ENCODE results near the gene PPME1.

PPME1 gene

DNA sequence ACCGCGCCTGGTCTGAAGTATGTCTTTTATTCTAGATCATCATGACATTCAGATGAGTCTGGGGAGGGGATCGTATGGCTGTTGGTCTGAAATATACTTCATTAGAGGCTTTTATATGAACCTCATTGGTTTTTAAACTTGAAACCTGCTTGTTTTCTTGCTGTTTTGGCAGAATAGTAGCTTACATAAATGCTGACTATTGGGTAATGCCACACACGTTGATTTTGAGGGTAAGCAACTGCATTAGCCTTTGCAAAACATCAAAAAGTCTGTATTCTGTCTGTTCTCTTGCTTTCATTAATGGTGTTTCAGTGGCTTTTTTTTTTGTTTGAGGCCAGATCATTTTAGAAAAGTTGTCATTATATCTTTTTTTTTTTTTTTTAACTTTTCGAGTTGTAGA, 14.2 kb downstream of the PPME1 start:
- ChIA-PET POLR2A (no interaction called here), CTCF (no interaction called here)
- H3K4me3 ChIP-seq (ENCODE audit: low read depth, low read length): no peak overlapping the region
- no peak for DNase-seq (ENCODE audit: low read depth, low spot score)
- TF ChIP-seq, protein P1, sequence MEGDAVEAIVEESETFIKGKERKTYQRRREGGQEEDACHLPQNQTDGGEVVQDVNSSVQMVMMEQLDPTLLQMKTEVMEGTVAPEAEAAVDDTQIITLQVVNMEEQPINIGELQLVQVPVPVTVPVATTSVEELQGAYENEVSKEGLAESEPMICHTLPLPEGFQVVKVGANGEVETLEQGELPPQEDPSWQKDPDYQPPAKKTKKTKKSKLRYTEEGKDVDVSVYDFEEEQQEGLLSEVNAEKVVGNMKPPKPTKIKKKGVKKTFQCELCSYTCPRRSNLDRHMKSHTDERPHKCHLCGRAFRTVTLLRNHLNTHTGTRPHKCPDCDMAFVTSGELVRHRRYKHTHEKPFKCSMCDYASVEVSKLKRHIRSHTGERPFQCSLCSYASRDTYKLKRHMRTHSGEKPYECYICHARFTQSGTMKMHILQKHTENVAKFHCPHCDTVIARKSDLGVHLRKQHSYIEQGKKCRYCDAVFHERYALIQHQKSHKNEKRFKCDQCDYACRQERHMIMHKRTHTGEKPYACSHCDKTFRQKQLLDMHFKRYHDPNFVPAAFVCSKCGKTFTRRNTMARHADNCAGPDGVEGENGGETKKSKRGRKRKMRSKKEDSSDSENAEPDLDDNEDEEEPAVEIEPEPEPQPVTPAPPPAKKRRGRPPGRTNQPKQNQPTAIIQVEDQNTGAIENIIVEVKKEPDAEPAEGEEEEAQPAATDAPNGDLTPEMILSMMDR (IDR thresholded peaks at IDR 0.05; ENCODE audit: insufficient read depth, low read length, missing control alignments): no peak

DNA sequence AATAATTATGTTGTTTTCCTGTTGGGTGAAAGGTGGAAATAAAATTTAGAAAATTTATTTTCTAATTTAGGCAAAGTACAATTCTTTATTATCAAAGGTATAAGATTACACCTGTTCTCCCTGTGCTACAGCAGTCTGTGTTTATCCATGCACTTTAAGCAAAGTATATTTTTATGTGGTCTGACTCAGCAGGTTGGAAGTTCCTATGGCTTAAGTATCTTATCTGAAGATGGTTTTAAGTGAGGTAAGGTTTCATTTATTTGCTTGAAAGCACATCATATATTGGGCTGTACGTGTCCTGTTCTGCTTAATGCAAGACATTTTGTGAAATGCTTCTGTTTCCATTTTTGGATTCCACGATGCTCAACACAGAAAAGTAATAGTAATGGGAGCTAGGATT, 14.6 kb downstream of the PPME1 start:
- H3K4me3 ChIP-seq (ENCODE audit: low read depth, low read length): no peak overlapping the region
- ChIA-PET CTCF (interaction anchor here (1.1 to 1.8 kb wide), 3 partner anchors 9 to 222 kb away, joined by 3 to 7 read pairs (median 3); no protein-coding TSS in a partner anchor), POLR2A (no interaction called here)
- TF ChIP-seq, protein P1 (IDR thresholded peaks at IDR 0.05; ENCODE audit: insufficient read depth, low read length, missing control alignments): no peak
- DNase-seq (ENCODE audit: low read depth, low spot score): no peak

DNA sequence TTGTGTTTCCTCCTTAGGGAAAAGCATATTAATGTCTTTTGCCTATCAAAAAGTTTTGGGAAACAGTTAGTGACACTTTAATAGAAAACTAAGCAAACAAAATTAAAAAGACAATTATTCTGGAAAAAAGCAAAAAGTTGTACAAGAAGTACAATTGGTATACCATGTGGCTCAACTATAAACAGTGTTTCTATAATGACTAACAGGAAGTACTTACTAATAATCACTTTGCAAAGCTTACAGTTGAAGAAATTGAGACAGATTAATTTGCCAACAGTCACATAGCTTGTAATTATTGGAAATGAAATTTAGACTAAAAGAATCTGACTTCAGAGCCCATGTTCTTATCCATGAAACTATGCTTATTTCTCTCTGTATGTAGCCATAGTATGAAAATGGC, 24.7 kb downstream of the PPME1 start:
- ChIA-PET POLR2A (no interaction called here), CTCF (interaction anchor here (1.3 to 1.4 kb wide), 2 partner anchors 60 to 232 kb away, joined by 3 to 4 read pairs; no protein-coding TSS in a partner anchor)
- no peak for DNase-seq (ENCODE audit: low read depth, low spot score)
- TF ChIP-seq, protein P1 (IDR thresholded peaks at IDR 0.05; ENCODE audit: insufficient read depth, low read length, missing control alignments): no peak
- H3K4me3 ChIP-seq (ENCODE audit: low read depth, low read length): no peak overlapping the region

DNA sequence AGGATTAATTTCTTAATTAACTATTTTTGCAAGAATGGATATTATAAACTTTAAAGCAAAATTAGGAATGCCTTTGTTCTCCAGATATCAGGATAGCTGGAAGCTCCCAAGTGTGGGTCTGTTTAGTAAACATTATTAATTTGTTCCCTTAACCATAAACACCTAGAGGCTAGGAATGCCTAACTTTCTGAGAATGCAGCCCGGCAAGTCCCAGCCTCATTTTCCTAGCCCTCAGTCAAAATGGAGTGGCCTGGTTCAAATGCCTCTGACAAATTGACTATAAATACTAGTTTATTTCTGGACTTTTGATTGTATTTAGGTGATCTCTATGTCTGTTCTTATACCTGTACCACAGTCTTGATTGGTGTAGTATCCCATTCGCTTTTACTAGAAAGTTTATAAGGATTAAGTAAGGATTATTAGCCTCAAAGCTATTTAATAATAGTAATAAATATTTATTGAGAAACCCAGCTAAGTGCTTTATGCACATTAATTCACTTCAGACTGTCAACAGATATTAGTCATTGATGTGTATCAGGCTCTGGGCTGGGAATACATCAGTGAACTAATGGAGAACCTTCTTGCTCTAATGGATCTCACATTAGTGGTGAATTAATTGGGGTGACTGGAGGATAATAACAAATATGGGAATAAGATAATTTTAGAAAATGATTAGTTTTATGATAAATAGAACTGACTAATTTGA, 25.8 kb downstream of the PPME1 start:
- POLR2A ChIA-PET: interaction anchor here (0.6 kb wide), 1 partner anchor 26 kb away, joined by 3 read pairs; the partner anchor contains the start of gene C2CD3
- no peak for DNase-seq (ENCODE audit: low read depth, low spot score)
- CTCF ChIA-PET: interaction anchor here (1.3 to 1.6 kb wide), 2 partner anchors 12 to 233 kb away, joined by 4 read pairs; no protein-coding TSS in a partner anchor
- no peak overlapping the region for H3K4me3 ChIP-seq (ENCODE audit: low read depth, low read length)
- TF ChIP-seq, protein P1 (IDR thresholded peaks at IDR 0.05; ENCODE audit: insufficient read depth, low read length, missing control alignments): no peak

DNA sequence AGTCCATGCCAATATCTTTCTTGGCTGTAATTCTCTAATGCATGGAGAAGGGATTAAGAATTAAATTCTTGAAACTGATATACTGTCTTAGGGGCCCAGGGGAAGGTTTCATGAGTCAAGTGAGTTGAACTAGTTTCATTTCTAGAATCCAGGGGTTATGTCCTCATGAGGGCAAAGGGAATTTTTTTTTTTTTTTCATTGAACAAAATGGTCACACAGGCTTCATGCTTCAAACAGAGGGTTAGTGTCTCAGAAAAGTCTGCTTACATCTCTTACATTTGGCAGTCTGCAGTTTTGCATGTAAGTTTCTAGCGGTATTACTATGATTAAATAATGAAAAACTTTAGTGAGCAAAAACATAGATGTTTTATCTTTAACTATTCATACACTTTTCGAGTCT, 32.9 kb downstream of the PPME1 start:
- TF ChIP-seq, protein P1 (IDR thresholded peaks at IDR 0.05; ENCODE audit: insufficient read depth, low read length, missing control alignments): no peak
- H3K4me3 ChIP-seq (ENCODE audit: low read depth, low read length): no peak overlapping the region
- ChIA-PET CTCF (no interaction called here), POLR2A (no interaction called here)
- DNase-seq (ENCODE audit: low read depth, low spot score): no peak

DNA sequence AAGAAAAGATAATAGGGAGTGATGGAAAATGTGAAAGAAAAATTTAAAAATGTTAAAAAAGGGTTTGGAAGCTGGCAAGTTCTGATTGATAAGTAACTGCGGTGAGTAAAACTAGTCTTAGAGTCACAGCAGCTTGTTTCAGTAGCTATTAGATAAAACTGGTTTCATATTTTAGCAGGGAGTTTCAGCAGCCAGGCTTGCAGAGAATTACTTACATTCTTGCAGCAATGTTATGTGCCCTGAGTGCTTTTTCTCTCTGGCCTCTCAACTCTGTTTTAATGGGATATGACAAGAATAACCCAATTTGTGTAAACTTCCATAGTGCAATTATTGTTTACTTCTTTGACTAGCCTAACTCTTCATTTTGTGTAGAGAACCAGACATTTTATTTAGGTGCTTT, 33.6 kb downstream of the PPME1 start:
- POLR2A ChIA-PET: no interaction called here
- CTCF ChIA-PET: no interaction called here
- DNase-seq (ENCODE audit: low read depth, low spot score): no peak
- H3K4me3 ChIP-seq (ENCODE audit: low read depth, low read length): no peak overlapping the region
- TF ChIP-seq, protein P1 (IDR thresholded peaks at IDR 0.05; ENCODE audit: insufficient read depth, low read length, missing control alignments): no peak

All from AG04449 (cell line).